ENCODE measurements around the gene MRPS27.
A peak's percentile ranks its signal among the peaks of the same experiment; 100 is the strongest.

Gene MRPS27

DNA sequence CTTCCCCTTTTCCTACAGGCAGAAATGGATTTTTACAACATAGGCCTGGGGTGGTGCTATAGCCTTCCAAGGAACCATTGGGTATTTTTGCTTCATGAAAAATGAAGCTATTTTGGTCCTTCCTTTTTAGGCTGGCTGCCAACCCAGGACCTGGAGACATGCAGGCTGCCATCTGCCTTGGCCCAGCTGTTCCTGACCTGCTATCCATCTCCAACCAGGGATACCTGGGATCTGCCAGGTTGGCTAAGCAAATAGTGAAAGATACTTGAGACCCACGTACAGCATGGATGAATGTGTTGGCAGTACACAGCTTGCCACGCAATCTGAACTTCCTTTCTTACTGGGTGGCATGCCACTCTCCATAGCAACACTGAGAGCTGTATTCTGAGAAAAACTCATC, 31.1 kb downstream of the MRPS27 start:
- H2BK5ac ChIP-seq (ENCODE audit: low read length) = no peak overlapping the region
- H3K27ac ChIP-seq (replicated peaks; ENCODE audit: low read length) = no peak overlapping the region
- H3K36me3 ChIP-seq (replicated peaks in 1 of 2; ENCODE audit: control insufficient read depth in 2 of 2, insufficient read depth in 2 of 2, low read length in 2 of 2) = peaks cover 5 to 66% of the 10 kb centered on the region in 2 donors
- H4K91ac ChIP-seq (ENCODE audit: low read depth, low read length, poor library complexity) = no peak overlapping the region
- H3K4me2 ChIP-seq (ENCODE audit: insufficient read depth, low read length, poor library complexity, severe bottlenecking) = no peak overlapping the region
- H2BK15ac ChIP-seq (ENCODE audit: low read length) = no peak overlapping the region
- no peak overlapping the region for H3K4ac ChIP-seq (ENCODE audit: low read length)
- WGBS, 2 donors (ENCODE audit: extremely low coverage in 2 of 2, insufficient read length in 2 of 2, insufficient replicate concordance in 1 of 2) = no CpG with 5 or more reads among the region's 2 CpGs
- peak overlapping the region; percentile 24 for H3K9ac ChIP-seq (ENCODE audit: low read depth, low read length, poor library complexity)
- no peak overlapping the region for H2AFZ ChIP-seq (ENCODE audit: low read length)
- no peak overlapping the region for H3K23ac ChIP-seq (ENCODE audit: low read depth, low read length, poor library complexity)
- H2BK120ac ChIP-seq (ENCODE audit: low read depth, low read length) = no peak overlapping the region
- no peak overlapping the region for H4K8ac ChIP-seq (ENCODE audit: low read depth, low read length)
- no peaks in the 10 kb centered on the region for H3K9me3 ChIP-seq (replicated peaks in 1 of 2; ENCODE audit: control insufficient read depth in 2 of 2, insufficient read depth in 1 of 2, low read depth in 1 of 2, low read length in 2 of 2)
- no peaks in the 10 kb centered on the region for H3K27me3 ChIP-seq (ENCODE audit: control insufficient read depth in 3 of 3, insufficient read depth in 3 of 3, low read depth in 1 of 3, low read length in 3 of 3)
- no peak overlapping the region for H3K14ac ChIP-seq (ENCODE audit: low read length)
- H3K4me3 ChIP-seq (ENCODE audit: low read length in 2 of 2) = no peak overlapping the region
- no peak overlapping the region for H2AK5ac ChIP-seq (ENCODE audit: low read depth, low read length)
- no peak for DNase-seq (ENCODE audit: low spot score)
- no peaks in the 10 kb centered on the region for H3K79me1 ChIP-seq (ENCODE audit: low read depth, low read length)
- no peak overlapping the region for H2BK12ac ChIP-seq (ENCODE audit: low read length)
- no peaks in the 10 kb centered on the region for H3K4me1 ChIP-seq (ENCODE audit: control insufficient read depth in 2 of 2, insufficient read depth in 1 of 2, low read depth in 1 of 2, low read length in 2 of 2)
- no peak overlapping the region for H3K18ac ChIP-seq (ENCODE audit: low read length)

DNA sequence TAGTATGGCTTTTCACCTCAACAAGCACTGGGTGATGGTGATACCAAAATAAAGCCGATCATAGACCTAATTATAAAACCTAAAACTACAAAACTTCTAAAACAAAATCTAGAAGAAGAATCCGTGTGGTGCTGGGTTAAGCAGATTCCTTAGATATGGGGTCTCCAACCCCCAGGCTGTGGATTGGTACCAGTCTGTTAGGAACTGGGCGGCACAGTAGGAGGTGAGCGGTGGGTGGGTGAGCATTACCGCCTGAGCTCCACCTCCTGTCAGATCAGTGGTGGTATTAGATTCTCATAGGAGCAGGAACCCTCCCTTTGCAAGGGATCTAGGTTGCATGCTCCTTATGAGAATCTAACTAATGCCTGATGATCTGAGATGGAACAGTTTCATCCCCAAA, 33.2 kb downstream of the MRPS27 start:
- Histone ChIP-seq H3K79me1 (ENCODE audit: low read depth, low read length) (no peaks in the 10 kb centered on the region), H3K4ac (ENCODE audit: low read length) (no peak overlapping the region), H3K4me3 (ENCODE audit: low read length in 2 of 2) (no peak overlapping the region), H2BK120ac (ENCODE audit: low read depth, low read length) (no peak overlapping the region), H3K18ac (ENCODE audit: low read length) (no peak overlapping the region), H4K91ac (ENCODE audit: low read depth, low read length, poor library complexity) (no peak overlapping the region), H3K14ac (ENCODE audit: low read length) (no peak overlapping the region), H3K9me3 (replicated peaks in 1 of 2; ENCODE audit: control insufficient read depth in 2 of 2, insufficient read depth in 1 of 2, low read depth in 1 of 2, low read length in 2 of 2) (no peaks in the 10 kb centered on the region), H3K4me2 (ENCODE audit: insufficient read depth, low read length, poor library complexity, severe bottlenecking) (no peak overlapping the region), H2AK5ac (ENCODE audit: low read depth, low read length) (no peak overlapping the region), H3K9ac (ENCODE audit: low read depth, low read length, poor library complexity) (no peak overlapping the region), H2AFZ (ENCODE audit: low read length) (no peak overlapping the region), H3K27me3 (ENCODE audit: control insufficient read depth in 3 of 3, insufficient read depth in 3 of 3, low read depth in 1 of 3, low read length in 3 of 3) (no peaks in the 10 kb centered on the region), H3K27ac (replicated peaks; ENCODE audit: low read length) (no peak overlapping the region), H3K4me1 (ENCODE audit: control insufficient read depth in 2 of 2, insufficient read depth in 1 of 2, low read depth in 1 of 2, low read length in 2 of 2) (no peaks in the 10 kb centered on the region), H2BK12ac (ENCODE audit: low read length) (no peak overlapping the region), H3K23ac (ENCODE audit: low read depth, low read length, poor library complexity) (no peak overlapping the region), H3K36me3 (replicated peaks in 1 of 2; ENCODE audit: control insufficient read depth in 2 of 2, insufficient read depth in 2 of 2, low read length in 2 of 2) (peaks cover 5 to 57% of the 10 kb centered on the region in 2 donors), H2BK15ac (ENCODE audit: low read length) (no peak overlapping the region), H2BK5ac (ENCODE audit: low read length) (no peak overlapping the region), H4K8ac (ENCODE audit: low read depth, low read length) (no peak overlapping the region)
- no peak for DNase-seq (ENCODE audit: low spot score)
- no CpG with 5 or more reads among the region's 5 CpGs for WGBS, 2 donors (ENCODE audit: extremely low coverage in 2 of 2, insufficient read length in 2 of 2, insufficient replicate concordance in 1 of 2)

DNA sequence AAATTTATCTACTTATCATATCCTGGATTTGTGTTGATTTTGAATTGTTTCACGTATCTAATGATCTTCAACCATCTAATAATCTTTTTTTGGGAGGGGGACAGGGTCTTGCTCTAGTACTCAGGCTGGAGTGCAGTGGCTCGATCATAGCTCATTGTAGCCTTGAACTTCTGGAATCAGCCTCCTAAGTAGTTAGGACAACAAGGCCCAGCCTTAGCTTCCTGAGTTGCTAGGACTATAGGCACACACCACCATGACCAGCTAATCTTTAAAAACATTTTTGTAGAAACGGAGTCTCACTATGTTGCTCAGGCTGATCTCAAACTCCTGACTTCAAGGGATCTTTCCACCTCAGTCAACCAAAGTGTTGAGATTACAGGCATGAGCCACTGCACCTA, 34.6 kb downstream of the MRPS27 start:
- Histone ChIP-seq H3K4me1 (ENCODE audit: control insufficient read depth in 2 of 2, insufficient read depth in 1 of 2, low read depth in 1 of 2, low read length in 2 of 2) (no peaks in the 10 kb centered on the region), H2BK12ac (ENCODE audit: low read length) (no peak overlapping the region), H3K9ac (ENCODE audit: low read depth, low read length, poor library complexity) (no peak overlapping the region), H3K27ac (replicated peaks; ENCODE audit: low read length) (no peak overlapping the region), H2BK5ac (ENCODE audit: low read length) (no peak overlapping the region), H2BK120ac (ENCODE audit: low read depth, low read length) (no peak overlapping the region), H3K27me3 (ENCODE audit: control insufficient read depth in 3 of 3, insufficient read depth in 3 of 3, low read depth in 1 of 3, low read length in 3 of 3) (no peaks in the 10 kb centered on the region), H3K4ac (ENCODE audit: low read length) (no peak overlapping the region), H3K4me2 (ENCODE audit: insufficient read depth, low read length, poor library complexity, severe bottlenecking) (no peak overlapping the region), H3K79me1 (ENCODE audit: low read depth, low read length) (no peaks in the 10 kb centered on the region), H4K91ac (ENCODE audit: low read depth, low read length, poor library complexity) (no peak overlapping the region), H3K14ac (ENCODE audit: low read length) (no peak overlapping the region), H3K9me3 (replicated peaks in 1 of 2; ENCODE audit: control insufficient read depth in 2 of 2, insufficient read depth in 1 of 2, low read depth in 1 of 2, low read length in 2 of 2) (no peaks in the 10 kb centered on the region), H2AK5ac (ENCODE audit: low read depth, low read length) (no peak overlapping the region), H3K23ac (ENCODE audit: low read depth, low read length, poor library complexity) (no peak overlapping the region), H2AFZ (ENCODE audit: low read length) (no peak overlapping the region), H3K36me3 (replicated peaks in 1 of 2; ENCODE audit: control insufficient read depth in 2 of 2, insufficient read depth in 2 of 2, low read length in 2 of 2) (peaks cover 3 to 47% of the 10 kb centered on the region in 2 donors), H3K18ac (ENCODE audit: low read length) (no peak overlapping the region), H2BK15ac (ENCODE audit: low read length) (no peak overlapping the region), H4K8ac (ENCODE audit: low read depth, low read length) (no peak overlapping the region), H3K4me3 (ENCODE audit: low read length in 2 of 2) (no peak overlapping the region)
- WGBS, 2 donors (ENCODE audit: extremely low coverage in 2 of 2, insufficient read length in 2 of 2, insufficient replicate concordance in 1 of 2) = no CpG with 5 or more reads among the region's 3 CpGs
- no peak for DNase-seq (ENCODE audit: low spot score)

DNA sequence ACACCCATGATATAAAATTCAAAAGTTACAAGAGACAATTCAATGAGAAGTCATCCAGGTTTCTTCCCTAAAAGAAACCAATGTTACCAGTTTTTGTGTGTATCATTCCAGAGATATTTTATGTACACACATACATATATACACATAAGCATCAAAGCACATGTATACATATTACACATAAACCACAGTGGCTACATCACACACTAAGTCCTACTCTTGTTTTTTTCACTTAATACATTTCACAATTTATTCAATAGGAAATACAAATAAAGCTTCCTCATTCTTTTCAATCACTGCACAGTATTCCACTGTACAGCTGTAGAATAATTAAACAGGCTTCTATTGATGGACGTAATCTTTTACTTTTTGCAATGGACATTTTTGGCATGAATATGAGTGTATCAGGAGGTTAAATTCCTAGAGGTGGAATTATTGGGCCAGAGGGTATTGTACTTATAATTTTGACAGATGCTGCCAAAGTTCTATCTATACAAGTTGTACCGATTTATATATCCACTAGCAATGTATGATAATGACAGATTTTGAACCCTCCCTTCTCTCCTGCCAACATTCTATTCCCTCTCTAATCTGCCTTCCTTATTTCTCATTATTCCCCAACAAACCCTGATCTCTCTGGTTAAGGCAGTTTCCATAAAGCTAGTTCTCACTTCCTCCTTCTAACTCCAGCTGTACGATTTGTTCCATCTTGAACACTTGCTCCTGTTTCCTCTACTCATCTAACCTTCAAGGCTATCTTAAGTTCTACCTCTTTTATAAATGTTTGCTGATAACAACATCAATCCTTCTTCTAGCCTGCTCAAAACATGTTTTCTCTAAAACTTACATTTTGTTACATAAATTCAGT, 35.2 kb downstream of the MRPS27 start:
- Histone ChIP-seq H2BK15ac (ENCODE audit: low read length) (no peak overlapping the region), H3K14ac (ENCODE audit: low read length) (no peak overlapping the region), H3K4me1 (ENCODE audit: control insufficient read depth in 2 of 2, insufficient read depth in 1 of 2, low read depth in 1 of 2, low read length in 2 of 2) (no peaks in the 10 kb centered on the region), H3K9ac (ENCODE audit: low read depth, low read length, poor library complexity) (no peak overlapping the region), H3K9me3 (replicated peaks in 1 of 2; ENCODE audit: control insufficient read depth in 2 of 2, insufficient read depth in 1 of 2, low read depth in 1 of 2, low read length in 2 of 2) (no peaks in the 10 kb centered on the region), H4K8ac (ENCODE audit: low read depth, low read length) (no peak overlapping the region), H2BK5ac (ENCODE audit: low read length) (no peak overlapping the region), H3K27me3 (ENCODE audit: control insufficient read depth in 3 of 3, insufficient read depth in 3 of 3, low read depth in 1 of 3, low read length in 3 of 3) (no peaks in the 10 kb centered on the region), H2AFZ (ENCODE audit: low read length) (no peak overlapping the region), H3K4me2 (ENCODE audit: insufficient read depth, low read length, poor library complexity, severe bottlenecking) (no peak overlapping the region), H2AK5ac (ENCODE audit: low read depth, low read length) (no peak overlapping the region), H3K27ac (replicated peaks; ENCODE audit: low read length) (no peak overlapping the region), H3K23ac (ENCODE audit: low read depth, low read length, poor library complexity) (no peak overlapping the region), H4K91ac (ENCODE audit: low read depth, low read length, poor library complexity) (no peak overlapping the region), H3K79me1 (ENCODE audit: low read depth, low read length) (no peaks in the 10 kb centered on the region), H3K4me3 (ENCODE audit: low read length in 2 of 2) (no peak overlapping the region), H3K4ac (ENCODE audit: low read length) (no peak overlapping the region), H3K36me3 (replicated peaks in 1 of 2; ENCODE audit: control insufficient read depth in 2 of 2, insufficient read depth in 2 of 2, low read length in 2 of 2) (peaks cover 3 to 40% of the 10 kb centered on the region in 2 donors), H2BK120ac (ENCODE audit: low read depth, low read length) (no peak overlapping the region), H2BK12ac (ENCODE audit: low read length) (no peak overlapping the region), H3K18ac (ENCODE audit: low read length) (no peak overlapping the region)
- no CpG with 5 or more reads among the region's 3 CpGs for WGBS, 2 donors (ENCODE audit: extremely low coverage in 2 of 2, insufficient read length in 2 of 2, insufficient replicate concordance in 1 of 2)
- no peak for DNase-seq (ENCODE audit: low spot score)
